H9 (cell line): ENCODE results near the gene PDZD8. TPM values are rescaled to one million over a fixed set of nuclear protein-coding genes. Genes with fewer than 3 reads are reported as not detected.

ENCODE experiments used
- DNase-seq: peaks from one replicate; pipeline ENCODE4 v3.0.0-alpha.2; 2017
- H2AFZ ChIP-seq: one replicate; pipeline ENCODE4 v1.6.1; 2013; ENCODE audit warnings: mild to moderate bottlenecking, low read length, control low read depth, moderate library complexity
- H2AK5ac ChIP-seq: 2 replicates; pipeline ENCODE4 v1.6.1; 2013; ENCODE audit warnings: low read length, control low read depth, mixed read lengths; ENCODE audit not compliant: insufficient read length
- H2BK120ac ChIP-seq: one replicate; pipeline ENCODE4 v1.6.1; 2013; ENCODE audit warnings: low read depth, mild to moderate bottlenecking, low read length, control low read depth, inconsistent platforms; ENCODE audit not compliant: poor library complexity, severe bottlenecking
- H2BK12ac ChIP-seq: 2 replicates; pipeline ENCODE4 v1.6.1; 2013; ENCODE audit warnings: low read length, control low read depth, mixed read lengths, low read depth; ENCODE audit not compliant: insufficient read length
- H2BK15ac ChIP-seq: 2 replicates; pipeline ENCODE4 v1.6.1; 2013; ENCODE audit warnings: low read depth, low read length, control low read depth
- H2BK20ac ChIP-seq: one replicate; pipeline ENCODE4 v1.6.1; 2013; ENCODE audit warnings: low read depth, mild to moderate bottlenecking, low read length, control low read depth, inconsistent platforms; ENCODE audit not compliant: poor library complexity, severe bottlenecking
- H2BK5ac ChIP-seq: 2 replicates; pipeline ENCODE4 v1.6.1; 2013; ENCODE audit warnings: low read length, control low read depth, mixed read lengths; ENCODE audit not compliant: insufficient read length
- H3K14ac ChIP-seq: 2 replicates; pipeline ENCODE4 v1.6.1; 2013; ENCODE audit warnings: low read length, control low read depth; ENCODE audit not compliant: insufficient read depth
- H3K18ac ChIP-seq: 2 replicates; pipeline ENCODE4 v1.6.1; 2013; ENCODE audit warnings: low read depth, mild to moderate bottlenecking, mixed read lengths, low read length, control low read depth; ENCODE audit not compliant: insufficient read length
- H3K23ac ChIP-seq: 2 replicates; pipeline ENCODE4 v1.6.1; 2013; ENCODE audit warnings: low read length, control low read depth, mixed read lengths, low read depth; ENCODE audit not compliant: insufficient read length
- H3K23me2 ChIP-seq: 2 replicates; pipeline ENCODE4 v1.6.1; 2013; ENCODE audit warnings: low read depth, mild to moderate bottlenecking, mixed read lengths, low read length, control low read depth; ENCODE audit not compliant: insufficient read length, poor library complexity, severe bottlenecking
- H3K27ac ChIP-seq: 2 replicates; pipeline ENCODE4 v1.5.1; 2013; ENCODE audit warnings: low read length, control low read depth, mixed read lengths, low read depth; ENCODE audit not compliant: insufficient read length
- H3K27me3 ChIP-seq: 2 replicates; pipeline ENCODE4 v1.6.1; 2013; ENCODE audit warnings: low read length, control low read depth, inconsistent platforms; ENCODE audit not compliant: insufficient read depth
- H3K4ac ChIP-seq: 2 replicates; pipeline ENCODE4 v1.6.1; 2013; ENCODE audit warnings: low read depth, mild to moderate bottlenecking, control low read depth, inconsistent platforms, low read length, moderate library complexity
- H3K4me1 ChIP-seq: 2 replicates; pipeline ENCODE4 v1.6.1; 2013; ENCODE audit warnings: low read length, control low read depth, inconsistent platforms; ENCODE audit not compliant: insufficient read depth
- H3K4me2 ChIP-seq: 2 replicates; pipeline ENCODE4 v1.6.1; 2013; ENCODE audit warnings: low read length, control low read depth, mixed read lengths; ENCODE audit not compliant: insufficient read length, insufficient read depth
- H3K56ac ChIP-seq: 2 replicates; pipeline ENCODE4 v1.6.1; 2013; ENCODE audit warnings: low read depth, mild to moderate bottlenecking, mixed read lengths, low read length, control low read depth; ENCODE audit not compliant: insufficient read length
- H3K79me1 ChIP-seq: 2 replicates; pipeline ENCODE4 v1.6.1; 2013; ENCODE audit warnings: low read depth, mild to moderate bottlenecking, moderate library complexity, low read length, control low read depth, inconsistent platforms; ENCODE audit not compliant: insufficient read depth, poor library complexity, severe bottlenecking
- H3K79me2 ChIP-seq: 2 replicates; pipeline ENCODE4 v1.6.1; 2013; ENCODE audit warnings: low read length, control low read depth, inconsistent platforms; ENCODE audit not compliant: insufficient read depth
- H3K9ac ChIP-seq: 2 replicates; pipeline ENCODE4 v1.6.1; 2013; ENCODE audit warnings: low read length, control low read depth, mixed read lengths; ENCODE audit not compliant: insufficient read length; ENCODE audit errors: extremely low read depth
- H3K9me3 ChIP-seq: one replicate; pipeline ENCODE4 v1.6.1; 2013; ENCODE audit warnings: low read depth, low read length, inconsistent platforms; ENCODE audit not compliant: control insufficient read depth
- H3T11ph ChIP-seq: one replicate; pipeline ENCODE4 v1.6.1; 2013; ENCODE audit warnings: mild to moderate bottlenecking, low read length, control low read depth, inconsistent platforms
- H4K20me1 ChIP-seq: one replicate; pipeline ENCODE4 v1.6.1; 2013; ENCODE audit not compliant: control insufficient read depth, insufficient read length, insufficient read depth
- H4K5ac ChIP-seq: 2 replicates; pipeline ENCODE4 v1.6.1; 2013; ENCODE audit warnings: low read depth, mild to moderate bottlenecking, mixed read lengths, low read length, control low read depth; ENCODE audit not compliant: insufficient read length
- H4K8ac ChIP-seq: replicated peaks from 2 replicates; pipeline ENCODE4 v1.6.1; 2013; ENCODE audit warnings: low read length, control low read depth, mixed read lengths, low read depth; ENCODE audit not compliant: insufficient read length
- H4K91ac ChIP-seq: 2 replicates; pipeline ENCODE4 v1.6.1; 2013; ENCODE audit warnings: low read depth, mild to moderate bottlenecking, moderate library complexity, mixed read lengths, low read length, control low read depth; ENCODE audit not compliant: insufficient read length
- H3K27ac Mint-ChIP-seq, 3 experiments: 2 replicates in 2 of 3; 3 replicates in 1 of 3; pipeline ENCODE4 v1.8.0; 2020 to 2021; ENCODE audit warnings: mixed read lengths in 3 of 3, mild to moderate bottlenecking in 1 of 3, moderate library complexity in 1 of 3
- H3K27me3 Mint-ChIP-seq: 2 replicates; pipeline ENCODE4 v1.8.0; 2021; ENCODE audit warnings: low read depth, mild to moderate bottlenecking, moderate library complexity, mixed read lengths
- H3K36me3 Mint-ChIP-seq, 3 experiments: 2 replicates in 2 of 3; 3 replicates in 1 of 3; pipeline ENCODE4 v1.8.0; 2020 to 2021; ENCODE audit warnings: low read depth in 3 of 3, mixed read lengths in 3 of 3; ENCODE audit not compliant: insufficient read depth in 1 of 3
- H3K4me1 Mint-ChIP-seq, 2 experiments: 2 replicates each; pipeline ENCODE4 v1.8.0; 2020; ENCODE audit warnings: mixed read lengths in 2 of 2
- H3K4me3 Mint-ChIP-seq, 2 experiments: 2 replicates in 1 of 2; 3 replicates in 1 of 2; pipeline ENCODE4 v1.8.0; 2020 to 2021; ENCODE audit warnings: mild to moderate bottlenecking in 2 of 2, mixed read lengths in 2 of 2, moderate library complexity in 1 of 2
- H3K9me3 Mint-ChIP-seq, 2 experiments: 2 replicates in 1 of 2; 3 replicates in 1 of 2; pipeline ENCODE4 v1.8.0; 2020; ENCODE audit warnings: mild to moderate bottlenecking in 2 of 2, mixed read lengths in 2 of 2, moderate library complexity in 1 of 2
- WGBS: extraction: QIAGEN DNeasy Blood & Tissue Kit; methylation state at CpG from one replicate; pipeline ENCODE4 v1.1.7; 2013; ENCODE audit warnings: missing lambda C conversion rate, low lambda C conversion rate, mixed read lengths; ENCODE audit not compliant: insufficient read length; ENCODE audit errors: extremely low coverage; 5-methylcytosine and 5-hydroxymethylcytosine counted together
- total RNA-seq: library from RNA; stranded (reverse); gene quantifications from 2 replicates; pipeline ENCODE4 v1.2.1, GENCODE V29; 2021
- TF ChIP-seq, protein P1 (sequence below): fragments of 200-600 bp; sonication (generic); conservative IDR thresholded peaks from 3 replicates; pipeline ENCODE4 v1.8.0; 2021; ENCODE audit warnings: antibody characterized with exemption, mild to moderate bottlenecking

The PDZD8 gene
- total RNA-seq, 1 experiment from 2014 or later, result 38.2 TPM

DNA sequence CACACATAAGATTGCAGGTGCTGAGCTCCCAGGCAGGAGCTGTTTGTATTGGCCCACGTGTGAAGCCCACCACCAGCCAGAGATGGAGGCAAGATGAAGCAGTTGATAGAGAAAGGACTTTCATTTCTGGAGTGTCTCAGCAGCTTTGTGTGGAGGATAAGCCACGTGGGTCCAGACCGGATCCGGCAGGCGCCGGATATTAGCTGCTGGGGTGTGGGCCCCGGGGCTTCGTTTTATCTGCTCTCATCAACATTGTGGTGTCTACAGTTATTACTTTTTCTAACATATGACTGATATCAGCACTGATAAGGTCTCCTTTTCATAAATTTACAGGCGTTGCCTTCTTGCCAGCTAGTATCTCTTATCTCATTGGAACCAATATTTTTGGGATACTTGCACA lies 108.8 kb downstream of the PDZD8 start:
- H3K4me3 Mint-ChIP-seq, result no peak overlapping the region
- no CpG with 5 or more reads among the region's 9 CpGs for WGBS

More for the DNA sequence above, 108.8 kb downstream of the PDZD8 start:
- TF ChIP-seq, protein P1, sequence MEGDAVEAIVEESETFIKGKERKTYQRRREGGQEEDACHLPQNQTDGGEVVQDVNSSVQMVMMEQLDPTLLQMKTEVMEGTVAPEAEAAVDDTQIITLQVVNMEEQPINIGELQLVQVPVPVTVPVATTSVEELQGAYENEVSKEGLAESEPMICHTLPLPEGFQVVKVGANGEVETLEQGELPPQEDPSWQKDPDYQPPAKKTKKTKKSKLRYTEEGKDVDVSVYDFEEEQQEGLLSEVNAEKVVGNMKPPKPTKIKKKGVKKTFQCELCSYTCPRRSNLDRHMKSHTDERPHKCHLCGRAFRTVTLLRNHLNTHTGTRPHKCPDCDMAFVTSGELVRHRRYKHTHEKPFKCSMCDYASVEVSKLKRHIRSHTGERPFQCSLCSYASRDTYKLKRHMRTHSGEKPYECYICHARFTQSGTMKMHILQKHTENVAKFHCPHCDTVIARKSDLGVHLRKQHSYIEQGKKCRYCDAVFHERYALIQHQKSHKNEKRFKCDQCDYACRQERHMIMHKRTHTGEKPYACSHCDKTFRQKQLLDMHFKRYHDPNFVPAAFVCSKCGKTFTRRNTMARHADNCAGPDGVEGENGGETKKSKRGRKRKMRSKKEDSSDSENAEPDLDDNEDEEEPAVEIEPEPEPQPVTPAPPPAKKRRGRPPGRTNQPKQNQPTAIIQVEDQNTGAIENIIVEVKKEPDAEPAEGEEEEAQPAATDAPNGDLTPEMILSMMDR, result no peak
- Histone ChIP-seq H3K23me2 (no peaks in the 10 kb centered on the region), H3K79me1 (no peaks in the 10 kb centered on the region), H3K23ac (no peak overlapping the region), H3T11ph (no peak overlapping the region), H2BK12ac (no peak overlapping the region), H2BK15ac (no peak overlapping the region), H4K20me1 (no peaks in the 10 kb centered on the region), H4K8ac (no peak overlapping the region), H3K14ac (no peak overlapping the region), H2BK120ac (no peak overlapping the region), H3K18ac (no peak overlapping the region), H3K4ac (no peak overlapping the region), H3K56ac (no peak overlapping the region), H3K9me3 (no peaks in the 10 kb centered on the region), H3K27me3 (no peaks in the 10 kb centered on the region), H4K5ac (no peak overlapping the region), H4K91ac (no peak overlapping the region), H2AFZ (no peak overlapping the region), H3K27ac (no peak overlapping the region), H3K4me2 (no peak overlapping the region), H2BK5ac (no peak overlapping the region), H3K9ac (no peak overlapping the region), H3K4me1 (no peaks in the 10 kb centered on the region), H3K79me2 (no peaks in the 10 kb centered on the region), H2AK5ac (no peak overlapping the region), H2BK20ac (no peak overlapping the region)
- Mint-ChIP-seq H3K27ac (no peak overlapping the region), H3K27me3 (no peaks in the 10 kb centered on the region; the same call in 1 of the 2 replicates), H3K9me3 (no peaks in the 10 kb centered on the region; a peak in 1 of 5 replicates), H3K4me1 (peaks cover 0 to 5% of the 10 kb centered on the region in 2 experiments; a peak in 2 of 4 replicates), H3K36me3 (peaks cover 0 to 3% (median 0%) of the 10 kb centered on the region in 3 experiments; a peak in 3 of 7 replicates)
- DNase-seq, result no peak
